H1 (cell line): ENCODE results near the gene ARTN. TPM values are rescaled to one million over a fixed set of nuclear protein-coding genes. Genes with fewer than 3 reads are reported as not detected.

Experiments
- CTCF ChIA-PET: fragments of 300-600 bp; sonication (Branson Sonifier 250); formaldehyde crosslinking; loops from one replicate; lab custom pipeline; 2021; ENCODE audit not compliant: partially characterized antibody; lab: Charles Lee
- POLR2A ChIA-PET: fragments of 300-600 bp; sonication (Branson Sonifier 250); formaldehyde crosslinking; loops from one replicate; lab custom pipeline; 2021; ENCODE audit warnings: inconsistent platforms; ENCODE audit not compliant: partially characterized antibody; lab: Charles Lee
- DNase-seq, 2 experiments: peaks; one replicate each; pipeline versions ENCODE4 v3.0.0 to v3.0.0-alpha.2; 2010 to 2022; ENCODE audit warnings: low spot score in 2 of 2, low read depth in 1 of 2, mixed read lengths in 1 of 2
- FAIRE-seq: peaks from 2 replicates; lab custom pipeline; 2011; peaks lifted over from hg19 to GRCh38; lab: Jason Lieb, UNC
- H2AFZ ChIP-seq: 2 replicates; pipeline ENCODE4 v1.8.1; 2012; ENCODE audit warnings: low read length, inconsistent platforms
- H2AK5ac ChIP-seq: 2 replicates; pipeline ENCODE4 v1.6.1; 2013; ENCODE audit warnings: low read depth, low read length
- H2BK120ac ChIP-seq: replicated peaks from 2 replicates; pipeline ENCODE3; 2013; ENCODE audit warnings: low read depth, low read length, inconsistent platforms
- H2BK12ac ChIP-seq: 2 replicates; pipeline ENCODE4 v1.6.1; 2013; ENCODE audit warnings: low read depth, low read length
- H2BK15ac ChIP-seq: 2 replicates; pipeline ENCODE4 v1.6.1; 2013; ENCODE audit warnings: low read length
- H2BK20ac ChIP-seq: 2 replicates; pipeline ENCODE4 v1.6.1; 2013; ENCODE audit warnings: low read length
- H2BK5ac ChIP-seq: 2 replicates; pipeline ENCODE4 v1.6.1; 2013; ENCODE audit warnings: low read depth, low read length
- H3K14ac ChIP-seq: 2 replicates; pipeline ENCODE4 v1.6.1; 2013; ENCODE audit warnings: inconsistent platforms; ENCODE audit not compliant: insufficient read length
- H3K18ac ChIP-seq: 2 replicates; pipeline ENCODE4 v1.6.1; 2013; ENCODE audit warnings: low read length; ENCODE audit errors: extremely low read depth
- H3K23ac ChIP-seq: 2 replicates; pipeline ENCODE4 v1.6.1; 2013; ENCODE audit warnings: inconsistent platforms; ENCODE audit not compliant: insufficient read length
- H3K23me2 ChIP-seq: 2 replicates; pipeline ENCODE4 v1.6.1; 2013; ENCODE audit warnings: low read depth, low read length
- H3K27ac ChIP-seq: 2 replicates; pipeline ENCODE4 v1.6.1; 2011; ENCODE audit warnings: low read depth, low read length, inconsistent platforms
- H3K27me3 ChIP-seq, 4 experiments: replicated peaks in 1 of 4; 1 replicate in 1 of 4; 2 replicates in 3 of 4; pipeline versions ENCODE4 v1.6.1 to v1.8.1; 2011 to 2013; ENCODE audit warnings: low read length in 3 of 4, mild to moderate bottlenecking in 3 of 4, inconsistent platforms in 2 of 4, mixed read lengths in 2 of 4, moderate library complexity in 1 of 4; ENCODE audit not compliant: control insufficient read depth in 3 of 4, insufficient read depth in 3 of 4; ENCODE audit errors: extremely low read depth in 1 of 4
- H3K36me3 ChIP-seq, 4 experiments: 2 replicates each; pipeline versions ENCODE4 v1.6.1 to v1.8.1; 2011 to 2013; ENCODE audit warnings: mild to moderate bottlenecking in 4 of 4, low read length in 3 of 4, moderate library complexity in 2 of 4, control low read depth in 1 of 4, inconsistent platforms in 1 of 4; ENCODE audit not compliant: insufficient read depth in 4 of 4, control insufficient read depth in 2 of 4
- H3K4ac ChIP-seq: replicated peaks from 2 replicates; pipeline ENCODE3; 2013; ENCODE audit warnings: low read length, low read depth, mixed read lengths, inconsistent platforms; ENCODE audit not compliant: insufficient read length
- H3K4me1 ChIP-seq, 4 experiments: replicated peaks in 1 of 4; 1 replicate in 1 of 4; 2 replicates in 3 of 4; pipeline versions ENCODE4 v1.6.1 to v1.8.1; 2011 to 2013; ENCODE audit warnings: low read length in 3 of 4, inconsistent platforms in 2 of 4, mixed read lengths in 1 of 4; ENCODE audit not compliant: insufficient read depth in 4 of 4, control insufficient read depth in 3 of 4
- H3K4me2 ChIP-seq, 2 experiments: 2 replicates each; pipeline versions ENCODE4 v1.6.1 to v1.8.1; 2011 to 2013; ENCODE audit warnings: low read depth in 2 of 2, low read length in 2 of 2, control low read depth in 1 of 2, inconsistent platforms in 1 of 2, mild to moderate bottlenecking in 1 of 2; ENCODE audit not compliant: insufficient read depth in 1 of 2
- H3K4me3 ChIP-seq, 4 experiments: fragments of 200-600, 300-600 bp in 1 of 4; sonication (generic), shearing (Covaris generic), sonication (Bioruptor Twin) in 1 of 4; 2 replicates each; pipeline versions ENCODE4 v1.5.1 to v1.8.1; 2011 to 2016; ENCODE audit warnings: low read length in 4 of 4, low read depth in 3 of 4, control low read depth in 2 of 4, inconsistent platforms in 2 of 4, mild to moderate bottlenecking in 2 of 4, mixed read lengths in 1 of 4, moderate library complexity in 1 of 4; ENCODE audit not compliant: insufficient read depth in 2 of 4; ENCODE audit errors: extremely low read depth in 1 of 4
- H3K56ac ChIP-seq: replicated peaks from 2 replicates; pipeline ENCODE3; 2013; ENCODE audit warnings: low read depth, mild to moderate bottlenecking, mixed read lengths, low read length, inconsistent platforms; ENCODE audit not compliant: insufficient read length
- H3K79me1 ChIP-seq: 2 replicates; pipeline ENCODE4 v1.6.1; 2013; ENCODE audit warnings: low read depth, low read length, control low read depth
- H3K79me2 ChIP-seq, 2 experiments: 2 replicates each; pipeline versions ENCODE4 v1.6.1 to v1.8.1; 2012 to 2013; ENCODE audit warnings: low read length in 2 of 2, mild to moderate bottlenecking in 2 of 2, inconsistent platforms in 1 of 2; ENCODE audit not compliant: insufficient read depth in 2 of 2, control insufficient read depth in 1 of 2
- H3K9ac ChIP-seq, 4 experiments: replicated peaks in 1 of 4; 1 replicate in 1 of 4; 2 replicates in 3 of 4; pipeline versions ENCODE4 v1.6.1 to v1.8.1; 2011 to 2013; ENCODE audit warnings: low read depth in 3 of 4, low read length in 3 of 4, control low read depth in 2 of 4, mild to moderate bottlenecking in 2 of 4, moderate library complexity in 2 of 4, inconsistent platforms in 1 of 4; ENCODE audit errors: extremely low read depth in 1 of 4
- H3K9me3 ChIP-seq, 2 experiments: 2 replicates each; pipeline versions ENCODE4 v1.6.1 to v1.8.1; 2012 to 2013; ENCODE audit warnings: mild to moderate bottlenecking in 2 of 2, moderate library complexity in 2 of 2, control low read depth in 1 of 2, inconsistent platforms in 1 of 2, low read depth in 1 of 2, low read length in 1 of 2, mixed read lengths in 1 of 2; ENCODE audit not compliant: insufficient read depth in 2 of 2
- H4K20me1 ChIP-seq, 2 experiments: replicated peaks in 1 of 2; 2 replicates each; pipeline versions ENCODE3 to v1.8.1; 2011 to 2013; ENCODE audit warnings: inconsistent platforms in 2 of 2, low read length in 2 of 2, mild to moderate bottlenecking in 1 of 2; ENCODE audit not compliant: insufficient read depth in 2 of 2, control insufficient read depth in 1 of 2
- H4K5ac ChIP-seq: 2 replicates; pipeline ENCODE4 v1.6.1; 2013; ENCODE audit warnings: low read length, low read depth, mixed read lengths, inconsistent platforms; ENCODE audit not compliant: insufficient read length
- H4K8ac ChIP-seq: 2 replicates; pipeline ENCODE4 v1.8.0; 2013; ENCODE audit warnings: mild to moderate bottlenecking, moderate library complexity, low read length, inconsistent platforms; ENCODE audit not compliant: insufficient read depth; ENCODE audit errors: extremely low read depth
- H4K91ac ChIP-seq: replicated peaks from 2 replicates; pipeline ENCODE3; 2013; ENCODE audit warnings: low read length, mixed read lengths, inconsistent platforms; ENCODE audit not compliant: insufficient read length
- E2F6 ChIP-seq: IDR thresholded peaks from 2 replicates; pipeline ENCODE4 v1.6.1; 2012; ENCODE audit warnings: inconsistent platforms
- GABPA ChIP-seq: IDR thresholded peaks from 2 replicates; pipeline ENCODE4 v1.6.1; 2011; ENCODE audit warnings: mild to moderate bottlenecking, low read length, moderate library complexity, borderline replicate concordance; ENCODE audit not compliant: insufficient read depth
- SAP30 ChIP-seq: fragments of 300-600 bp; sonication (generic); IDR thresholded peaks from 2 replicates; pipeline ENCODE4 v1.7.1; 2012; ENCODE audit warnings: low read length, moderate library complexity, mild to moderate bottlenecking, inconsistent platforms; ENCODE audit not compliant: insufficient read depth, insufficient replicate concordance
- SIRT6 ChIP-seq: IDR thresholded peaks from one replicate; pipeline ENCODE4 v1.7.1; 2012; ENCODE audit warnings: low read length, inconsistent platforms
- SP4 ChIP-seq: IDR thresholded peaks from 2 replicates; pipeline ENCODE4 v1.6.1; 2012; ENCODE audit warnings: low read length, inconsistent platforms
- WGBS, 2 experiments: shearing (Covaris generic) in 1 of 2; methylation state at CpG; one replicate each; pipeline versions ENCODE4 v1.1.6 to v1.1.7; 2013 to 2015; ENCODE audit warnings: low lambda C conversion rate in 2 of 2, mixed read lengths in 2 of 2, inconsistent platforms in 1 of 2, low coverage in 1 of 2, missing lambda C conversion rate in 1 of 2; ENCODE audit not compliant: insufficient replicate concordance in 2 of 2, insufficient coverage in 1 of 2, insufficient read length in 1 of 2; ENCODE audit errors: extremely low coverage in 1 of 2, missing lambda C conversion rate in 1 of 2; 5-methylcytosine and 5-hydroxymethylcytosine counted together
- polyA plus RNA-seq, 7 experiments: library from polyadenylated mRNA; depleted of rRNA in 3 of 7; stranded (reverse) in 5 of 7; unstranded in 2 of 7; fragments of >200 nt in 5 of 7; fragments of 200-250 nt in 2 of 7; gene quantifications; 1 replicate in 5 of 7; 2 replicates in 1 of 7; 4 replicates in 1 of 7; pipeline versions ENCODE4 v1.2.1 to v1.2.3, GENCODE V29; 2011 to 2013; ENCODE audit warnings: missing spikeins in 2 of 7, mixed read lengths in 2 of 7
- total RNA-seq: library from RNA; stranded (reverse); fragmentation: NEBNext Ultra II Directional; extraction: Animal tissue kit (Norgen Biotek cat#: 25700); gene quantifications from 2 replicates; pipeline ENCODE4 v1.2.1, GENCODE V29; 2021

The ARTN gene
- total and polyA plus RNA-seq, 2 of the 8 experiments (the other 6 are each of a cell fraction or from before 2014, with no cell fraction given), result 13.5 to 22.7 TPM

- H3K23ac ChIP-seq, result no peak overlapping the region
- H3K4me3 ChIP-seq, result no peak overlapping the region
- no peak overlapping the region for H3K4me2 ChIP-seq
- no peak overlapping the region for H2BK120ac ChIP-seq
- H3K4ac ChIP-seq, result no peak overlapping the region
- no peak overlapping the region for H2BK12ac ChIP-seq
- no peaks in the 10 kb centered on the region for H3K9me3 ChIP-seq
- no peak overlapping the region for H3K9ac ChIP-seq
- peaks cover 3 to 14% (median 8%) of the 10 kb centered on the region in 4 experiments; a peak in 4 of 8 replicates for H3K36me3 ChIP-seq
- H3K79me2 ChIP-seq, result 0 out of 4 replicates have a peak, but pooled peaks cover 0 to 4% of the 10 kb centered on the region in 2 experiments
- peaks cover 3% of the 10 kb centered on the region for H3K79me1 ChIP-seq
- ChIA-PET POLR2A (interaction anchor here (0.8 to 1.5 kb wide), 4 partner anchors 9 to 29 kb away, joined by 3 to 5 read pairs (median 3); partner anchors contain the start of gene ATP6V0B), CTCF (interaction anchor here (0.9 to 3.4 kb wide), 7 partner anchors 11 to 90 kb away, joined by 3 to 20 read pairs (median 3); partner anchors contain the start of genes ARTN and IPO13)
- no peak overlapping the region for H2AK5ac ChIP-seq
- H3K14ac ChIP-seq, result no peak overlapping the region
- H3K56ac ChIP-seq, result no peak overlapping the region
- H2BK20ac ChIP-seq, result no peak overlapping the region
- no peak overlapping the region for H2BK15ac ChIP-seq
- no peaks in the 10 kb centered on the region for H3K27me3 ChIP-seq
- H3K18ac ChIP-seq, result no peak overlapping the region
- no peak overlapping the region for H4K91ac ChIP-seq
- H2AFZ ChIP-seq, result no peak overlapping the region
- no peak overlapping the region for H3K27ac ChIP-seq
- peaks cover 0 to 5% (median 4%) of the 10 kb centered on the region in 4 experiments; a peak in 3 of 7 replicates for H3K4me1 ChIP-seq
- DNase-seq, result no peak
- no peak overlapping the region for H4K5ac ChIP-seq
- no peaks in the 10 kb centered on the region for H3K23me2 ChIP-seq
- 92% methylated on average over 7 of the region's 7 CpGs; no CpG with 5 or more reads in 1 of the 2 experiments for WGBS, 2 experiments
- H2BK5ac ChIP-seq, result no peak overlapping the region
- no peak overlapping the region for H4K8ac ChIP-seq
- TF ChIP-seq E2F6 (no peak), SAP30 (no peak), SIRT6 (no peak), GABPA (no peak), SP4 (no peak)
- FAIRE-seq, result no peak
- peaks cover 0 to 6% of the 10 kb centered on the region in 2 experiments for H4K20me1 ChIP-seq
Observed at GRCh38 chr1:43957407-43958040, 23.9 kb downstream of the ARTN start.
